GM12878 (cell line): ENCODE measurements around the gene OAS1. TPM values are rescaled to one million over a fixed set of nuclear protein-coding genes. Genes with fewer than 3 reads are reported as not detected.

Experiments
- ATAC-seq: fragments of 200-7000 bp; cut with Tn5 transposase; 3 replicates; pipeline ENCODE4 v1.9.1; 2020; ENCODE audit warnings: mild to moderate bottlenecking, moderate library complexity
- BruUV-seq: library from RNA; stranded (reverse); fragments of 400-500 nt; replicated peaks from 2 replicates; lab custom pipeline; 2021; lab: Mats Ljungman, UMichigan
- CTCF ChIA-PET: fragments of 300-600 bp; sonication (Branson Sonifier 250); formaldehyde crosslinking; extraction: SDS; loops from one replicate; lab custom pipeline; 2021; ENCODE audit warnings: inconsistent platforms; lab: Yijun Ruan, JAX
- POLR2A ChIA-PET: fragments of 350-600 bp; formaldehyde crosslinking; extraction: SDS; loops from one replicate; lab custom pipeline; 2021; ENCODE audit warnings: inconsistent platforms; lab: Charles Lee
- RAD21 ChIA-PET: fragments of 300-600 bp; sonication (Branson Sonifier 250); formaldehyde crosslinking; loops from one replicate; lab custom pipeline; 2023; ENCODE audit warnings: antibody characterized with exemption; ENCODE audit not compliant: unreplicated experiment; lab: Charles Lee
- SMC1A ChIA-PET: fragments of 300-600 bp; sonication (Branson Sonifier 250); formaldehyde crosslinking; loops from one replicate; lab custom pipeline; 2023; ENCODE audit not compliant: unreplicated experiment, uncharacterized antibody; lab: Charles Lee
- DNase-seq: peaks from one replicate; pipeline ENCODE4 v3.0.0-alpha.2; 2011; ENCODE audit warnings: low read depth, low spot score
- FAIRE-seq: peaks from 3 replicates; lab custom pipeline; 2011; peaks lifted over from hg19 to GRCh38; lab: Jason Lieb, UNC
- H2AFZ ChIP-seq: 2 replicates; pipeline ENCODE4 v1.6.0; 2011; ENCODE audit warnings: low read depth, low read length, control low read depth; ENCODE audit not compliant: control insufficient read depth
- H3K27ac ChIP-seq: 2 replicates; pipeline ENCODE4 v1.5.1; 2011; ENCODE audit warnings: control low read depth; ENCODE audit not compliant: control insufficient read depth, insufficient read depth
- H3K27me3 ChIP-seq, 2 experiments: replicated peaks in 1 of 2; 2 replicates each; pipeline versions ENCODE4 v1.6.0 to v1.6.1; 2011; ENCODE audit warnings: low read length in 1 of 2; ENCODE audit not compliant: control insufficient read depth in 2 of 2, insufficient read depth in 2 of 2
- H3K36me3 ChIP-seq, 2 experiments: 2 replicates each; pipeline ENCODE4 v1.5.1; 2011; ENCODE audit warnings: low read length in 1 of 2; ENCODE audit not compliant: control insufficient read depth in 2 of 2, insufficient read depth in 2 of 2
- H3K4me1 ChIP-seq: 2 replicates; pipeline ENCODE4 v1.6.1; 2011; ENCODE audit warnings: mild to moderate bottlenecking, low read length, moderate library complexity, mixed read lengths; ENCODE audit not compliant: control insufficient read depth, insufficient read depth
- H3K4me2 ChIP-seq: 2 replicates; pipeline ENCODE4 v1.6.0; 2011; ENCODE audit warnings: control low read depth; ENCODE audit not compliant: control insufficient read depth, insufficient read depth
- H3K4me3 ChIP-seq: fragments of 200-600 bp; sonication (generic); 2 replicates; pipeline ENCODE4 v1.5.1; 2016
- H3K79me2 ChIP-seq: 2 replicates; pipeline ENCODE4 v1.6.0; 2011; ENCODE audit warnings: low read length; ENCODE audit not compliant: control insufficient read depth, insufficient read depth
- H3K9ac ChIP-seq: 2 replicates; pipeline ENCODE4 v1.8.0; 2011; ENCODE audit warnings: low read length, control low read depth, mixed read lengths; ENCODE audit not compliant: control insufficient read depth, insufficient read depth
- H3K9me3 ChIP-seq: replicated peaks from 3 replicates; pipeline ENCODE4 v1.5.1; 2011; ENCODE audit warnings: mild to moderate bottlenecking, low read length; ENCODE audit not compliant: control insufficient read depth, insufficient read depth
- H4K20me1 ChIP-seq: 2 replicates; pipeline ENCODE4 v1.6.0; 2011; ENCODE audit not compliant: control insufficient read depth, insufficient read depth
- IKZF2 ChIP-seq, 2 experiments: fragments of 450-650 bp; IDR thresholded peaks; 2 replicates each; pipeline ENCODE4 v1.6.1; 2017; ENCODE audit warnings: mild to moderate bottlenecking in 2 of 2, moderate library complexity in 2 of 2
- JUND ChIP-seq: IDR thresholded peaks from 2 replicates; pipeline ENCODE4 v1.6.1; 2012; ENCODE audit warnings: low read depth, mild to moderate bottlenecking, low read length, improper control_type of control experiment, moderate library complexity
- MEF2B ChIP-seq: fragments of 450-650 bp; IDR thresholded peaks from 2 replicates; pipeline ENCODE4 v1.6.1; 2018; ENCODE audit warnings: mild to moderate bottlenecking, moderate library complexity; ENCODE audit not compliant: partially characterized antibody, poor library complexity, severe bottlenecking
- MXI1 ChIP-seq: fragments of 150-350 bp; IDR thresholded peaks from 2 replicates; pipeline ENCODE4 v1.6.1; 2011; ENCODE audit warnings: low read depth, mild to moderate bottlenecking, inconsistent platforms, low read length, improper control_type of control experiment
- MYB ChIP-seq: fragments of 150-350 bp; IDR thresholded peaks from 2 replicates; pipeline ENCODE4 v1.6.1; 2014; ENCODE audit warnings: mild to moderate bottlenecking, low read depth, low read length, borderline replicate concordance
- RCOR1 ChIP-seq: conservative IDR thresholded peaks from 2 replicates; pipeline ENCODE4 v1.6.1; 2012; ENCODE audit warnings: low read depth, low read length, improper control_type of control experiment
- RUNX3 ChIP-seq: IDR thresholded peaks from 2 replicates; pipeline ENCODE4 v1.6.1; 2012; ENCODE audit warnings: low read length, inconsistent platforms
- TARDBP ChIP-seq: IDR thresholded peaks from 2 replicates; pipeline ENCODE4 v1.6.1; 2016; ENCODE audit warnings: borderline replicate concordance
- WGBS: methylation state at CpG from one replicate; pipeline ENCODE4 v1.1.6; 2016; ENCODE audit warnings: low lambda C conversion rate; ENCODE audit not compliant: insufficient replicate concordance, insufficient coverage; ENCODE audit errors: missing lambda C conversion rate; 5-methylcytosine and 5-hydroxymethylcytosine counted together
- in situ Hi-C: fragments of 300-500 bp; cut with MboI; formaldehyde crosslinking; loops from 9 replicates; pipeline ENCODE4 v1.14.3; 2018; ENCODE audit warnings: mixed read lengths
- intact Hi-C: fragments of 100-400 bp; cut with micrococcal nuclease; formaldehyde crosslinking; loops from one replicate; pipeline ENCODE4 v1.14.2; 2022; ENCODE audit not compliant: unreplicated experiment
- polyA plus RNA-seq, 11 experiments: library from polyadenylated mRNA; depleted of rRNA in 4 of 11; unstranded in 6 of 11; stranded (reverse) in 5 of 11; fragments of >200 nt; fragmentation: Nextera tagmentation in 4 of 11; fragmentation: Illumina TruSeq in 1 of 11; extraction: Ambion mirVana in 4 of 11; extraction: Trizol in 1 of 11; gene quantifications; 1 replicate in 1 of 11; 2 replicates in 10 of 11; pipeline versions ENCODE4 v1.2.1 to v1.2.3, GENCODE V29; 2011 to 2016; ENCODE audit warnings: inconsistent platforms in 2 of 11, missing spikeins in 2 of 11, low read depth in 1 of 11
- total RNA-seq, 4 experiments: library from RNA; depleted of rRNA in 3 of 4; stranded (reverse); fragments of >200 nt in 3 of 4; fragmentation: Illumina TruSeq in 1 of 4; extraction: Trizol in 1 of 4; gene quantifications; 2 replicates each; pipeline versions ENCODE4 v1.2.1 to v1.2.3, GENCODE V29; 2013 to 2021
- TF ChIP-seq, protein P1 (sequence below): fragments of 450-650 bp; conservative IDR thresholded peaks from 2 replicates; pipeline ENCODE4 v1.6.1; 2017; ENCODE audit warnings: mild to moderate bottlenecking, moderate library complexity
- TF ChIP-seq, protein P2 (sequence below): fragments of 450-650 bp; IDR thresholded peaks from 2 replicates; pipeline ENCODE4 v1.6.1; 2016; ENCODE audit warnings: mild to moderate bottlenecking
- TF ChIP-seq, protein P3 (sequence below): IDR thresholded peaks from 2 replicates; pipeline ENCODE4 v1.6.1; 2012; ENCODE audit warnings: low read depth, low read length, improper control_type of control experiment
- TF ChIP-seq, protein P4 (sequence below): fragments of 450-650 bp; IDR thresholded peaks from 2 replicates; pipeline ENCODE4 v1.6.1; 2017; ENCODE audit warnings: low read depth, mild to moderate bottlenecking, moderate library complexity

OAS1 gene
- total and polyA plus RNA-seq, 10 of the 15 experiments (the other 5 are each of a cell fraction or from before 2014, with no cell fraction given): 44.7 to 287 (median 64.3) TPM

DNA sequence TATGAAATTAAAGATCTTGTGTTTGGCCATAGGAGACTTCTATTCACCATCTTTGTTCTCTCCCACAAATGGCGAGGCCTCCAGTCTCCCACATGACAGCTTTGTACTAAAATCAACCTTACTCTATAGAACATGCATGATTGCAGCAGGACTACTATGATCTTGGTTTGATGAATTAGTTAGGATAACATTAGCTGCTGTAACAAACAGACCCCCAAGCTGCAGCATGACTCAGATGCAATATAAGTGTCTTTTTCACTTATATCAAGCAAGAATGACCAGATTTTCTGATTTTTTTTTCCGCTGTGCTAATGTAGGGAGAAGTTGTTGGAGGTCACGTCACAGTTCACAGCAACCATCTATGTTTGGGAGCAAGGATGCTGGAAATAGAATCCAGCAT lies 20.7 kb downstream of the OAS1 start:
- no peaks in the 10 kb centered on the region for H3K27me3 ChIP-seq
- H3K79me2 ChIP-seq: no peaks in the 10 kb centered on the region
- BruUV-seq: no TSS peak
- POLR2A ChIA-PET: no interaction called here
- RAD21 ChIA-PET: no interaction called here
- intact Hi-C loops (loop anchor here (2.0 kb wide), 1 partner anchor 21 kb away; the partner anchor contains the start of gene OAS1), in situ Hi-C loops (no loop called here)
- SMC1A ChIA-PET: interaction anchor here (1.6 kb wide), 1 partner anchor 19 kb away, joined by 5 read pairs; no protein-coding TSS in a partner anchor
- WGBS: 89% methylated on average over 3 of the region's 3 CpGs
- no peak overlapping the region for H3K4me3 ChIP-seq
- no peak overlapping the region for H2AFZ ChIP-seq
- no peak overlapping the region for H3K27ac ChIP-seq
- FAIRE-seq: no peak
- ATAC-seq: no peak
- TF ChIP-seq RCOR1 (no peak), MXI1 (no peak), TARDBP (no peak), MEF2B (no peak), MYB (no peak), JUND (no peak), IKZF2 (IDR thresholded peaks at IDR 0.05) (no peak), RUNX3 (no peak)
- TF ChIP-seq, protein P1, sequence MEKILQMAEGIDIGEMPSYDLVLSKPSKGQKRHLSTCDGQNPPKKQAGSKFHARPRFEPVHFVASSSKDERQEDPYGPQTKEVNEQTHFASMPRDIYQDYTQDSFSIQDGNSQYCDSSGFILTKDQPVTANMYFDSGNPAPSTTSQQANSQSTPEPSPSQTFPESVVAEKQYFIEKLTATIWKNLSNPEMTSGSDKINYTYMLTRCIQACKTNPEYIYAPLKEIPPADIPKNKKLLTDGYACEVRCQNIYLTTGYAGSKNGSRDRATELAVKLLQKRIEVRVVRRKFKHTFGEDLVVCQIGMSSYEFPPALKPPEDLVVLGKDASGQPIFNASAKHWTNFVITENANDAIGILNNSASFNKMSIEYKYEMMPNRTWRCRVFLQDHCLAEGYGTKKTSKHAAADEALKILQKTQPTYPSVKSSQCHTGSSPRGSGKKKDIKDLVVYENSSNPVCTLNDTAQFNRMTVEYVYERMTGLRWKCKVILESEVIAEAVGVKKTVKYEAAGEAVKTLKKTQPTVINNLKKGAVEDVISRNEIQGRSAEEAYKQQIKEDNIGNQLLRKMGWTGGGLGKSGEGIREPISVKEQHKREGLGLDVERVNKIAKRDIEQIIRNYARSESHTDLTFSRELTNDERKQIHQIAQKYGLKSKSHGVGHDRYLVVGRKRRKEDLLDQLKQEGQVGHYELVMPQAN: no peak
- TF ChIP-seq, protein P2, sequence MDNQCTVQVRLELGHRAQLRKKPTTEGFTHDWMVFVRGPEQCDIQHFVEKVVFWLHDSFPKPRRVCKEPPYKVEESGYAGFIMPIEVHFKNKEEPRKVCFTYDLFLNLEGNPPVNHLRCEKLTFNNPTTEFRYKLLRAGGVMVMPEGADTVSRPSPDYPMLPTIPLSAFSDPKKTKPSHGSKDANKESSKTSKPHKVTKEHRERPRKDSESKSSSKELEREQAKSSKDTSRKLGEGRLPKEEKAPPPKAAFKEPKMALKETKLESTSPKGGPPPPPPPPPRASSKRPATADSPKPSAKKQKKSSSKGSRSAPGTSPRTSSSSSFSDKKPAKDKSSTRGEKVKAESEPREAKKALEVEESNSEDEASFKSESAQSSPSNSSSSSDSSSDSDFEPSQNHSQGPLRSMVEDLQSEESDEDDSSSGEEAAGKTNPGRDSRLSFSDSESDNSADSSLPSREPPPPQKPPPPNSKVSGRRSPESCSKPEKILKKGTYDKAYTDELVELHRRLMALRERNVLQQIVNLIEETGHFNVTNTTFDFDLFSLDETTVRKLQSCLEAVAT: no peak
- TF ChIP-seq, protein P3, sequence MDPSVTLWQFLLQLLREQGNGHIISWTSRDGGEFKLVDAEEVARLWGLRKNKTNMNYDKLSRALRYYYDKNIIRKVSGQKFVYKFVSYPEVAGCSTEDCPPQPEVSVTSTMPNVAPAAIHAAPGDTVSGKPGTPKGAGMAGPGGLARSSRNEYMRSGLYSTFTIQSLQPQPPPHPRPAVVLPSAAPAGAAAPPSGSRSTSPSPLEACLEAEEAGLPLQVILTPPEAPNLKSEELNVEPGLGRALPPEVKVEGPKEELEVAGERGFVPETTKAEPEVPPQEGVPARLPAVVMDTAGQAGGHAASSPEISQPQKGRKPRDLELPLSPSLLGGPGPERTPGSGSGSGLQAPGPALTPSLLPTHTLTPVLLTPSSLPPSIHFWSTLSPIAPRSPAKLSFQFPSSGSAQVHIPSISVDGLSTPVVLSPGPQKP: no peak
- TF ChIP-seq, protein P4, sequence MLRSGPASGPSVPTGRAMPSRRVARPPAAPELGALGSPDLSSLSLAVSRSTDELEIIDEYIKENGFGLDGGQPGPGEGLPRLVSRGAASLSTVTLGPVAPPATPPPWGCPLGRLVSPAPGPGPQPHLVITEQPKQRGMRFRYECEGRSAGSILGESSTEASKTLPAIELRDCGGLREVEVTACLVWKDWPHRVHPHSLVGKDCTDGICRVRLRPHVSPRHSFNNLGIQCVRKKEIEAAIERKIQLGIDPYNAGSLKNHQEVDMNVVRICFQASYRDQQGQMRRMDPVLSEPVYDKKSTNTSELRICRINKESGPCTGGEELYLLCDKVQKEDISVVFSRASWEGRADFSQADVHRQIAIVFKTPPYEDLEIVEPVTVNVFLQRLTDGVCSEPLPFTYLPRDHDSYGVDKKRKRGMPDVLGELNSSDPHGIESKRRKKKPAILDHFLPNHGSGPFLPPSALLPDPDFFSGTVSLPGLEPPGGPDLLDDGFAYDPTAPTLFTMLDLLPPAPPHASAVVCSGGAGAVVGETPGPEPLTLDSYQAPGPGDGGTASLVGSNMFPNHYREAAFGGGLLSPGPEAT: no peak
- no peaks in the 10 kb centered on the region; the same call in 2 of the 3 replicates for H3K9me3 ChIP-seq
- DNase-seq: no peak
- H3K9ac ChIP-seq: no peak overlapping the region
- H4K20me1 ChIP-seq: no peaks in the 10 kb centered on the region
- CTCF ChIA-PET: interaction anchor here (0.9 to 2.4 kb wide), 4 partner anchors 10 to 66 kb away, joined by 3 to 7 read pairs (median 6); partner anchors contain the start of genes OAS1 and OAS3
- no peak overlapping the region for H3K4me2 ChIP-seq
- H3K36me3 ChIP-seq: no peaks in the 10 kb centered on the region
- H3K4me1 ChIP-seq: no peaks in the 10 kb centered on the region
